CD4-positive, alpha-beta memory T cell (primary cell): Measurements from ENCODE around the gene LASP1. TPM values are rescaled to one million over a fixed set of nuclear protein-coding genes. Genes with fewer than 3 reads are reported as not detected.

ENCODE experiments used
- microRNA-seq: library from miRNA; unstranded; fragments of <30 nt; microRNA quantifications from one replicate; pipeline ENCODE4 v1.2.0, GENCODE V29; 2021; ENCODE audit warnings: borderline replicate concordance, borderline number of aligned reads, borderline microRNAs expressed, mixed read lengths
- polyA plus RNA-seq, 2 donors: library from polyadenylated mRNA; unstranded; fragments of 300-500 nt; fragmentation: Illumina TruSeq; gene quantifications; one replicate each; pipeline ENCODE4 v1.2.3, GENCODE V29; 2021
- total RNA-seq, 2 experiments: library from RNA; stranded (reverse); gene quantifications; one replicate each; pipeline ENCODE4 v1.2.3, GENCODE V29; 2021

The LASP1 gene
- total and polyA plus RNA-seq, 4 experiments from 2014 or later, result 32.1 to 122 (median 92.9) TPM

Small RNA genes within 50 kb of the gene (microRNA-seq; reads per million reads assigned to microRNA genes)
- gene MIR4727 (1.2 reads per million), gene MIR6779 (not detected)

Other genes with a start within 250 kb of the LASP1 start
- gene EPOP, start 195.1 kb upstream of the LASP1 start, total RNA-seq, result under 1 TPM; 0.09 to 0.25 TPM
- gene EPOP, start 195.1 kb upstream of the LASP1 start, polyA plus RNA-seq, result not detected
- 100 to 1,000 TPM; 493 to 505 TPM for gene MLLT6, start 164.8 kb upstream of the LASP1 start, total RNA-seq
- gene MLLT6, start 164.8 kb upstream of the LASP1 start, polyA plus RNA-seq, result 10 to 100 TPM in 1 of 2 donors, 1 to 10 TPM in 1; 3.0 to 14.1 TPM
- gene CISD3, start 139.7 kb upstream of the LASP1 start, total RNA-seq, result 10 to 100 TPM; 12.5 to 13.5 TPM
- gene CISD3, start 139.7 kb upstream of the LASP1 start, polyA plus RNA-seq, result 10 to 100 TPM; 55.3 to 57.6 TPM
- gene PCGF2, start 121.7 kb upstream of the LASP1 start, total RNA-seq, result not detected
- gene PCGF2, start 121.7 kb upstream of the LASP1 start, polyA plus RNA-seq, result not detected
- 10 to 100 TPM; 93.5 to 99.0 TPM for gene PSMB3, start 117.3 kb upstream of the LASP1 start, total RNA-seq
- 100 to 1,000 TPM; 391 to 517 TPM for gene PSMB3, start 117.3 kb upstream of the LASP1 start, polyA plus RNA-seq
- gene PIP4K2B, start 70.5 kb upstream of the LASP1 start, total RNA-seq, result 10 to 100 TPM; 55.9 to 66.3 TPM
- 10 to 100 TPM; 10.2 to 16.6 TPM for gene PIP4K2B, start 70.5 kb upstream of the LASP1 start, polyA plus RNA-seq
- gene CWC25, start 44.7 kb upstream of the LASP1 start, total RNA-seq, result 10 to 100 TPM; 44.4 to 46.8 TPM
- 1 to 10 TPM; 4.3 to 9.6 TPM for gene CWC25, start 44.7 kb upstream of the LASP1 start, polyA plus RNA-seq
- 1,000 to 10,000 TPM; 1,511 to 1,572 TPM for gene RPL23, start 16.3 kb upstream of the LASP1 start, total RNA-seq
- gene RPL23, start 16.3 kb upstream of the LASP1 start, polyA plus RNA-seq, result 1,000 to 10,000 TPM in 1 of 2 donors, 100 to 1,000 TPM in 1; 728 to 1,314 TPM
- gene FBXO47, start 97.3 kb downstream of the LASP1 start, total RNA-seq, result not detected
- gene FBXO47, start 97.3 kb downstream of the LASP1 start, polyA plus RNA-seq, result not detected